Esophagus (tissue), 2 donors: ENCODE measurements around the gene AMBN. TPM values are rescaled to one million over a fixed set of nuclear protein-coding genes. Genes with fewer than 3 reads are reported as not detected.

ENCODE experiments used
- H3K27ac ChIP-seq, 2 donors: one replicate each; pipeline ENCODE4 v1.5.1; 2013; ENCODE audit warnings: low read depth in 2 of 2, mild to moderate bottlenecking in 2 of 2, inconsistent platforms in 1 of 2, low read length in 1 of 2, moderate library complexity in 1 of 2
- H3K27me3 ChIP-seq, 2 donors: one replicate each; pipeline ENCODE4 v1.6.1; 2013; ENCODE audit warnings: low read length in 2 of 2, control low read depth in 1 of 2, mild to moderate bottlenecking in 1 of 2; ENCODE audit not compliant: insufficient read depth in 2 of 2, control insufficient read depth in 1 of 2
- H3K36me3 ChIP-seq, 2 donors: one replicate each; pipeline ENCODE4 v1.6.1; 2013; ENCODE audit warnings: low read length in 1 of 2; ENCODE audit not compliant: control insufficient read depth in 2 of 2, insufficient read depth in 2 of 2
- H3K4me1 ChIP-seq, 2 donors: one replicate each; pipeline ENCODE4 v1.6.1; 2013; ENCODE audit warnings: low read length in 1 of 2; ENCODE audit not compliant: control insufficient read depth in 2 of 2, insufficient read depth in 2 of 2
- H3K4me3 ChIP-seq, 2 donors: one replicate each; pipeline ENCODE4 v1.5.1; 2013; ENCODE audit warnings: low read length in 2 of 2, mild to moderate bottlenecking in 2 of 2, low read depth in 1 of 2, moderate library complexity in 1 of 2
- H3K9me3 ChIP-seq, 2 donors: one replicate each; pipeline ENCODE4 v1.6.1; 2013; ENCODE audit warnings: mild to moderate bottlenecking in 2 of 2, low read depth in 1 of 2, low read length in 1 of 2, moderate library complexity in 1 of 2; ENCODE audit not compliant: control insufficient read depth in 2 of 2, insufficient read depth in 1 of 2
- WGBS, 2 donors: extraction: QIAGEN DNeasy Blood & Tissue Kit; methylation state at CpG; one replicate each; pipeline ENCODE4 v1.1.7; 2013; 5-methylcytosine and 5-hydroxymethylcytosine counted together
- polyA plus RNA-seq, 2 donors: library from polyadenylated mRNA; stranded (reverse); fragments of 200-250 nt; gene quantifications; one replicate each; pipeline ENCODE4 v1.2.3, GENCODE V29; 2013
- donor health status: healthy with polysubstance abuse.
- donor health status: Bipolar disorder and iron deficiency.

AMBN gene
- polyA plus RNA-seq, 2 donors = not detected

DNA sequence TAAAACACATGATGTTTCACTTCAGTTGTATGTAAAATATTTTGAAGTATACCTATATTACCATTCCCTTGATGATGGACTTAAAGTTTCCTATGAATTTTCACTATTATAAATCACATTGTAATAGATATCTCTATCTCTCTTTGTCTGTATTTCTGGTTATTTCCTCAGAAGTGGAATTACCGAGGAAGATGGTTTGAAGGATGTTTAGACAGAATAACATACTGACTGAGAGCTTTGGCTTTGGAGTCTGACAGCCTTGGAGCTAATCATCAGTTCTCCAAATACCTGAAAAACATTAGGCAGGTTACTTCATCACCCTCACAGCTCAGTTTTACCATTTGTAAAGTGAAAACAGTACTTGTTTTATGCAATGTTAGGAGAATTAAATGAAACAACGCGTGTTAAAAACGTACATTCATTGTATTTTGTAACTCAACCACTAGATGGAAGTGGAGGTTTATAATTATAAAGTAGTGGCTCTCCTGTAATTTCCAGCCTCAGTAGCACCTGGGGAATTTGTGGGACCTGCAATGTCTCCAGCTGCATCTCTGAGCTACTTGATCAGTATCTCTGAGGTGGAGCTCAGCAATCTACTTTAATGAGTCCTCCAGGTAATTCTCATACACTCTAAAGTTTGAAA, 59.9 kb downstream of the AMBN start:
- no peaks in the 10 kb centered on the region for H3K36me3 ChIP-seq
- 5 to 8% methylated on average over 4 of the region's 4 CpGs for WGBS, 2 donors
- H3K27ac ChIP-seq = no peak overlapping the region
- H3K9me3 ChIP-seq = no peaks in the 10 kb centered on the region
- no peaks in the 10 kb centered on the region for H3K27me3 ChIP-seq
- no peak overlapping the region for H3K4me3 ChIP-seq
- no peaks in the 10 kb centered on the region for H3K4me1 ChIP-seq

DNA sequence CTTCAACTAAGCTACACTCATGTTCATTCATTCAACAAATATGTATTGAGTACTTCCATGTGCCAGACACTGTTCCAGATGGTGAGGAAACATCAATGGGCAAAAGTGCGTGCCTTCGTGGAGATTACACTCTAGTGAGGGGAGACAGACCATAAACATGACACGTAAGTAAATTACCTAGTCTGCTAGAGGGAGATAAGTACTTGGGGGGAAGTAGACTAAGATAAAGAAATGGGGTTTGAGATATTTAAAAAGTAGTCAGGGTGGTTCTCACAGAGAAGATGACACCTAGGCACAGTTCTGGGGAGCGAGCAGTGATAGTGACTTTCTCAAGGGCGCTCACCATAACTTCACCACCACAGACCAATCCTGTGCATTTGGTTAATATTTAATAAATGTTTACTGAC, 62.6 kb downstream of the AMBN start:
- no peaks in the 10 kb centered on the region for H3K27me3 ChIP-seq
- WGBS, 2 donors = 64 to 75% methylated on average over 5 of the region's 5 CpGs

More for the DNA sequence above, 62.6 kb downstream of the AMBN start:
- H3K9me3 ChIP-seq = no peaks in the 10 kb centered on the region
- H3K4me3 ChIP-seq = no peak overlapping the region
- H3K27ac ChIP-seq = no peak overlapping the region
- no peaks in the 10 kb centered on the region for H3K36me3 ChIP-seq
- no peaks in the 10 kb centered on the region for H3K4me1 ChIP-seq

Other genes starting within 250 kb of the AMBN start
- not detected for gene SMR3A, start 231.5 kb upstream of the AMBN start, polyA plus RNA-seq
- not detected for gene SMR3B, start 209.1 kb upstream of the AMBN start, polyA plus RNA-seq
- gene OPRPN, start 194.3 kb upstream of the AMBN start, polyA plus RNA-seq = not detected
- not detected for gene MUC7, start 120.1 kb upstream of the AMBN start, polyA plus RNA-seq
- under 1 TPM; 0.09 to 0.47 TPM for gene AMTN, start 73.7 kb upstream of the AMBN start, polyA plus RNA-seq
- not detected for gene ENAM, start 36.5 kb downstream of the AMBN start, polyA plus RNA-seq
- gene JCHAIN, start 74.3 kb downstream of the AMBN start, polyA plus RNA-seq = 1 to 10 TPM; 4.2 to 5.4 TPM
- 10 to 100 TPM; 19.9 to 24.2 TPM for gene UTP3, start 96.3 kb downstream of the AMBN start, polyA plus RNA-seq
- gene RUFY3, start 129.7 kb downstream of the AMBN start, polyA plus RNA-seq = 10 to 100 TPM; 19.4 to 25.1 TPM
- gene GRSF1, start 247.6 kb downstream of the AMBN start, polyA plus RNA-seq = 10 to 100 TPM; 21.5 to 39.6 TPM